Testis (tissue), 3 donors: ENCODE data around the gene KLF6. TPM values are rescaled to one million over a fixed set of nuclear protein-coding genes. Genes with fewer than 3 reads are reported as not detected.

Source experiments
- DNase-seq: peaks from one replicate; pipeline ENCODE4 v3.0.0-alpha.2; 2019
- H3K27ac ChIP-seq, 2 donors: fragments of 200-600 bp; sonication (generic); one replicate each; pipeline ENCODE4 v1.5.1; 2019
- H3K27me3 ChIP-seq: fragments of 200-600 bp; sonication (generic); one replicate; pipeline ENCODE4 v1.5.1; 2019
- H3K36me3 ChIP-seq: fragments of 200-600 bp; sonication (generic); one replicate; pipeline ENCODE4 v1.5.1; 2017; ENCODE audit warnings: low read depth; ENCODE audit errors: missing control alignments
- H3K4me1 ChIP-seq: fragments of 200-600 bp; sonication (generic); one replicate; pipeline ENCODE4 v1.5.1; 2019
- H3K4me3 ChIP-seq, 2 donors: fragments of 200-600 bp; sonication (generic); one replicate each; pipeline ENCODE4 v1.5.1; 2017 to 2019
- H3K9me3 ChIP-seq: fragments of 200-600 bp; sonication (generic); one replicate; pipeline ENCODE4 v1.5.1; 2017
- CTCF ChIP-seq, 3 experiments: fragments of 450-650 bp in 2 of 3; fragments of 200-600 bp in 1 of 3; sonication (generic) in 1 of 3; IDR thresholded peaks; one replicate each; pipeline ENCODE4 v1.5.1; 2016 to 2019; ENCODE audit warnings: antibody characterized with exemption in 3 of 3, mild to moderate bottlenecking in 2 of 3, moderate library complexity in 1 of 3
- POLR2A ChIP-seq: fragments of 450-650 bp; IDR thresholded peaks from one replicate; pipeline ENCODE4 v1.6.1; 2017; ENCODE audit warnings: antibody characterized with exemption, mild to moderate bottlenecking, moderate library complexity
- WGBS, 2 donors: methylation state at CpG; one replicate each; pipeline ENCODE4 v1.1.5; 2018; 5-methylcytosine and 5-hydroxymethylcytosine counted together
- intact Hi-C: fragments of 100-400 bp; cut with DNase I; formaldehyde crosslinking; loops from one replicate; pipeline ENCODE4 v1.15.1; 2023; ENCODE audit warnings: low total_unique reads
- polyA plus RNA-seq: library from polyadenylated mRNA; stranded (reverse); fragments of 350-450 nt; fragmentation: Illumina TruSeq; extraction: RNeasy Lipid Tissue Mini Kit (QIAGEN cat#74804); gene quantifications from one replicate; pipeline ENCODE4 v1.2.3, GENCODE V29; 2014; ENCODE audit warnings: low read depth, low replicate concordance; ENCODE audit not compliant: insufficient read depth
- total RNA-seq, 2 donors: library from RNA; depleted of rRNA; stranded (reverse); fragments of >200 nt; gene quantifications; one replicate each; pipeline ENCODE4 v1.2.3, GENCODE V29; 2016

Gene KLF6
- total and polyA plus RNA-seq, 3 donors from 2014 or later: 30.8 to 41.5 (median 35.7) TPM

DNA sequence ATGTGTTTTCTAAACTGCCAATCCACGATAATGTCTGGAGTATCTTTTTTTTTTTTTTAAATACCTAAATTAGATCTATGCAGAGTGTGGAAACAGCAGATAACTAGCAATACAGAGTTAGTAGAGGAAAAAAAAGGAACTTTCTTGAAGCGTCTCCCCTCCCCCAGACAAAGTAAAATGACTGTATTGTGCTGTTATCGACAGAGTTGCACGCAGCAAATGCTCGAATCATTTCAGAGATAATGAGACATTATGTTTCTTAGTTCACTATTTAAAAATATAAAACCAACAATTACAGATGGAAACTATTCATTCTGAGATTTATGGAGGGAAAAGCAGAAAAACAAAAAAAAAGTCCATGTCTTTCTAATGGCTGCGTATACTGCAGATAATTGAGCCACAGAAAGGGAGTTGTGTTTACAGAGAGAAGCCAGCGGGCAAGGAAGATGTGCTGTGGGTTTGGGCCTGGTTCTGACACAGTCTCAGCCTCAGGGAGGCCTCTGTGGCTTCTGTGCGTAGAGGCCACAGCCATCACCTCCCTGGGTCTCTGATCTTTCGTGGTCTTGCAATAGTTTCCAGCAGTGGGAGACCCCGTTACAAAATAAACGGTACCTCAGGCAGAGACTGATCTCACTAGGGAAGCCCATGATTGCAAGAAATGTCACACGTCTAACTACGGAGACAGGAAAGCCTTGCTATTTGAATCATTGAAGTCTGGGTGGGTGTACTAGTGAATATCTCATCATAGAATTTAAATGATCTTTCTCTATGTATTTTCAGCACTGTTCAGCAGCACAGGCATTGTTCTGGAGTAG is 19.1 kb upstream of the KLF6 start:
- no peak for TF ChIP-seq POLR2A
- TF ChIP-seq CTCF (IDR thresholded peaks at IDR 0.05): no peak
- Histone ChIP-seq H3K27ac (peak overlapping the region; percentile 79 to 84), H3K4me1 (peaks cover 22% of the 10 kb centered on the region), H3K36me3 (no peaks in the 10 kb centered on the region), H3K27me3 (no peaks in the 10 kb centered on the region), H3K4me3 (no peak overlapping the region), H3K9me3 (no peaks in the 10 kb centered on the region)
- WGBS, 2 donors: 60 to 76% methylated on average over 13 of the region's 13 CpGs
- intact Hi-C loops: no loop called here
- no peak for DNase-seq

- H3K9me3 ChIP-seq: no peaks in the 10 kb centered on the region
- no peak for TF ChIP-seq POLR2A
- no peak for TF ChIP-seq CTCF (IDR thresholded peaks at IDR 0.05)
- H3K4me1 ChIP-seq: peaks cover 22% of the 10 kb centered on the region
- intact Hi-C loops: no loop called here
- H3K27ac ChIP-seq: peak overlapping the region; percentile 79 to 84
- no peaks in the 10 kb centered on the region for H3K36me3 ChIP-seq
- WGBS, 2 donors: 64 to 76% methylated on average over 11 of the region's 11 CpGs
- H3K4me3 ChIP-seq: no peak overlapping the region
- DNase-seq: no peak
- H3K27me3 ChIP-seq: no peaks in the 10 kb centered on the region
These were observed 18.4 kb upstream of the KLF6 start for GRCh38 chr10:3803295-3803926.

DNA sequence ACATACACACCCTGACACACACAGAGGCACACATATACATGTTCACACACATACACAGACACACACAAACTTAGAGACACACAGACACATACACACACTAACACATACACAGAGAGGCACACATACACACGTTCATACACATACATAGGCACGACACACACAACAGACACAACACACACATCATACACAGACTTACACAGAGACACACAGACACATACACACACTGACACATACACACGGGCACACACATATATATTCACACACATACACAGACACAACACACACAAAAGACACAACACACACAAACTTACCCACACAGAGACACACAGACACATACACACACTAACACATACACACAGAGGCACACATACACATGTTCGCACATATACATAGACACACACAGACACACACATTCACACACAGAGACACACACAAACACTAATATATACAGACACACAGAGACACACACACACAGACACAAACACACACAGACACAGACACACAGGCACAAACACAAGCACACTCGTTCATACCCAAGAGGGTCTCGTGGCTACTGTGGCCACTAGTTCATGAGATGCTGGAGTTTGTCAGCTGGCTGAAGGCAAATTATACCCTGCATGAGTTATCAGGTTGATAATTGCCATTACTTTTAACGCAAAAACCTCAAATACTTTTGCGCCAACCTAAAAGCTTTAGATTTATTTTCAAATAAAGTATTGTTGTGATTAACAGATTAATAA is 17.7 kb upstream of the KLF6 start:
- WGBS, 2 donors: 88 to 91% methylated on average over 8 of the region's 8 CpGs

DNA sequence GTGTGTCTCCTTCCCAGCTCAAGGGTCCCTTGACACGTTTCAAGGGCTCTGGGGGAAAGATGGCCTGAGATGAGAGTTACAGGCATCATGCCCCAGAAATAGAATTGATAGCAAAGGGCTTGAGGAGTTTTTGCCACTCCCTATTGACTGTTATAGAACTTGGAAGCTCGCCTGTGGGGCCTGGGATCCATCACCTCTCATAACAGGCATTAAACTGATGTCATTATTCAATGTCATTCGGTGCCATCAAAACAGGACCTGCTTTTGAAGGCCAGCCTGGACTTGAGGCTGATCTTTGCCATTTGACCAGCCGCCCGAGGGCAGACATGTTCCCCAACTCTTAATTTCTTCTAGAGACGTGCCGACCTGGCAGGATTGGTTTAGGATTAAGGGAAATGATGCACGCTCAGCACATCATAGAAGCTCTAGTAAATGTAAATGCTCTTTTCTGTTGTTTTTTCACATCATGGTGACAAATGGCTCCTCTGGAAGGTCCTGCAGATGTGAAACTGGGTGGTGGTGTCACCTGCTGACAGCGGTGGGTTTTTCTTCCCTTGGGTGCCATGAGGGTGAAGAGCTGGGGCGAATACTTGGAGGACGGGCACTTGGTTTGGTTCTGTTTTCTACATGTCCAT is 16.7 kb upstream of the KLF6 start:
- Histone ChIP-seq H3K9me3 (no peaks in the 10 kb centered on the region), H3K36me3 (no peaks in the 10 kb centered on the region), H3K27ac (no peak overlapping the region), H3K27me3 (no peaks in the 10 kb centered on the region), H3K4me1 (peaks cover 22% of the 10 kb centered on the region), H3K4me3 (no peak overlapping the region)
- TF ChIP-seq CTCF (IDR thresholded peaks at IDR 0.05): no peak
- TF ChIP-seq POLR2A: no peak
- intact Hi-C loops: no loop called here
- no peak for DNase-seq
- 93 to 94% methylated on average over 8 to 11 of the region's 11 CpGs for WGBS, 2 donors

More for the DNA sequence above, 17.7 kb upstream of the KLF6 start:
- intact Hi-C loops: no loop called here
- Histone ChIP-seq H3K27me3 (no peaks in the 10 kb centered on the region), H3K36me3 (no peaks in the 10 kb centered on the region), H3K4me1 (peaks cover 22% of the 10 kb centered on the region), H3K4me3 (no peak overlapping the region), H3K9me3 (no peaks in the 10 kb centered on the region), H3K27ac (peak overlapping the region in 1 of 2 donors; percentile 79)
- no peak for TF ChIP-seq CTCF (IDR thresholded peaks at IDR 0.05)
- TF ChIP-seq POLR2A: no peak
- no peak for DNase-seq
